NOMO-1 (cell line): ENCODE measurements around the gene PITX2.
"Not testable (repeated sequence)": the region's sequence is repeated elsewhere in the genome, so short reads cannot be mapped to it uniquely, and the experiment has no call there.

Source experiments
- DNase-seq, 2 experiments: peaks; one replicate each; lab custom pipeline; 2025; ENCODE audit not compliant: unreplicated experiment in 2 of 2; lab: John Stamatoyannopoulos, UW

Gene PITX2

DNA sequence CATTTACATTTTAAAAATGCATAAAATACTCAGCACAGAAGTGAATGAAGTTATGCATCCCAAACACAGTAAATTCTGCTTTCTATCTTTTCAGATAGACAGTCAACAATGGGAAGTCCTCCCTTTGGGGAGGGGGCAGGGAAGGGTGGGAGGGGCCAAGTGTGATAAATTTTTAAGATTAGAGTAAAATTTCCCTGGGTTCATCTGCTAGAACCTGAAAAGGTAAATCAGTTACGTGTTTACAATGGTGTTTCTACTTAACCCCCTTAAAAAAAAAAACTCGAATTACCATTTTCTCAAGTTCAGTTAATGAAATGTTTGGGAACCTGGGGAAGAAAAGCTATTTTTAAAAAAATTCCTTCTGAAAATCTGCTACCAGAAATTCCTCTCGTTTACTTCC, 9.1 kb downstream of the PITX2 start:
- DNase-seq, result no peak

DNA sequence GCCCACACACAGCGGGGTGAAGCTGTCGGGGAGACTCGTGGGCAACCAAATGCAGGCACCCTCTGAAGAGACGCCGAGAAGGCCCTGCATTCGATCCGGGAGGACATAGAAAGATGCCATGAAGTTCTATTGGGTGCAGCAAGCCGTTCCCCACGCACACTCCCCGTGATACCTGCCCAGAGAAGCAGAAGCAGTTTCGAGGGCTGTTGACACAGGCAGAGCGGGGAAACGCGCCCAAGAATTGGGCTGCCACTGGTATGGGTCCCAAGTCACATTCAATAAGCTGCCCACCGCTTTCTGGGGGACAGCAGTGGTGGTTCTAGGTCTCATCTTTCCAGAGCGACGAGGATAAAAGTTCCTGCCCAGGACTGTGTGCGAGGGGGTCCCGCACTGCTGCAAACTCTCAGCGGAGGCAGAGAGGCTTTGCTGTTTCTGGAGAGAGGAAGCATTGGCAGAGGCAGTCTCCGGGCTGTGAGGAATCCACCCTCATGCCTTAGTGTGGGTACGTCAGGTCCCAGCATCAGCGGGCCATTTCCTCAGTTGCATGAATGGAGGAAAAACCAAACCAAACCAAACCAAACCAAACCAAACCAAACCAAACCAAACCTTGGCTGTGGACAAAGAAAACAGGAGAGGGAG, 10.1 kb downstream of the PITX2 start:
- no peak for DNase-seq

- DNase-seq, result no peak
Measured at GRCh38 chr4:110611968-110612447, 10.9 kb downstream of the PITX2 start.

DNA sequence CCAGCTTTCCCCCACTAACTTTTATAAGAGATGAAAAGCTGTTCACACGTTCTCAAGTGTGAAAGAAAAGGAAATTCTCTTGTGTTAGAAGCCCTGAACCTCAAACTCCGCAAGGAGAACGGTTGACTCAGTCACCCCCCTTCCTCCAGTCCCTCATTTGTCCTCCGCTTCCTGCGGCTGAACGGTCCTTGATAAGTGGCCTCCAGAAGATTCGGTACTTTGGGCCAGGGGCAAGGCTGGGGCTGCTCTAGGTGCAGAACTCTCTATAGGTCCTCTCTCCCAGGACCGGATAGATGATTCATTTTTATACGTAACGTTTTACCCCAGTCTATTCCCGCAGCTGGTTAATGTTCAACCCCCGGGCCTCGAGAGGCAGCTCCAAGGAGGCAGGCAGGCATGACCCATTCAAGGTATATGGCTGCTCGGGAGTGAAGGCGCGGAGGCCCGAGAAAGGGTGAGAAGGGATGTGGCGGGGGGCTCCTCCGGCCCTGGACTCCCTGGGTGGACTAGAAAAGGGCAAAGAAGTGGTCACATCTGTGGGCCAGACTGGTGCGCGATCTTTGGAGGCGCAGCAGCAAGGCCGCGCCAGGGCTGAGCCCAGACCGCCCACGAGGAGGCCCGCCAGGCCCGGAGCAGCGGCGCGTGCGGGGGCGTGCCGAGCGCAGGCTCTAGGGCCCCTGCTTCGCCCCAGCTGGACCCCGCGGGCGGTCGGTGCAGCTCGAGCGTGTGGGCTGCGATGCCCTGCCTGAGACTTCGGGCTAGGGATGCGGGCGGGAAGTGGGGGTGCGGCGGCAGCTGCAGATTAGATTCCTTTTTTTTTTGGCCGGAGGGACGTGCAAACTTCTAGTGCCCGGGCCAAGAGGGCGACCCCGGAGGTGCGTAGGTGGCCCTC, 11.7 kb downstream of the PITX2 start:
- DNase-seq, result no peak

DNA sequence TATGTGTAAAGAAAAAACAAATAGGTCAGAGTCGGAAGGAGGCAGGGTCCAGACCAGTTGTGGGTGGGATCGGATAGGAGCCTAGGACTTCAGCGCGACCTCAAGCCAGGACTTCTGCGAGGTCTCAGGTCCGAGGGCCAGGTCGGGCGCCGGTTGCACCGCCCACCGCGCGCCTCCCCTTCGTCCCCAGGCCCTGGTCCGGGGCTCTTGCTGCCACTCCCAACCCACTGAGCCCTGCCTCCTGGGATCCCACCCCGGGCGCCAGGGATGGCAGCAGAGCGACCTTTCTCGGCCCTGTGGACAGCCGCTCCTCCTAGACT, 12.3 kb downstream of the PITX2 start:
- no peak for DNase-seq

DNA sequence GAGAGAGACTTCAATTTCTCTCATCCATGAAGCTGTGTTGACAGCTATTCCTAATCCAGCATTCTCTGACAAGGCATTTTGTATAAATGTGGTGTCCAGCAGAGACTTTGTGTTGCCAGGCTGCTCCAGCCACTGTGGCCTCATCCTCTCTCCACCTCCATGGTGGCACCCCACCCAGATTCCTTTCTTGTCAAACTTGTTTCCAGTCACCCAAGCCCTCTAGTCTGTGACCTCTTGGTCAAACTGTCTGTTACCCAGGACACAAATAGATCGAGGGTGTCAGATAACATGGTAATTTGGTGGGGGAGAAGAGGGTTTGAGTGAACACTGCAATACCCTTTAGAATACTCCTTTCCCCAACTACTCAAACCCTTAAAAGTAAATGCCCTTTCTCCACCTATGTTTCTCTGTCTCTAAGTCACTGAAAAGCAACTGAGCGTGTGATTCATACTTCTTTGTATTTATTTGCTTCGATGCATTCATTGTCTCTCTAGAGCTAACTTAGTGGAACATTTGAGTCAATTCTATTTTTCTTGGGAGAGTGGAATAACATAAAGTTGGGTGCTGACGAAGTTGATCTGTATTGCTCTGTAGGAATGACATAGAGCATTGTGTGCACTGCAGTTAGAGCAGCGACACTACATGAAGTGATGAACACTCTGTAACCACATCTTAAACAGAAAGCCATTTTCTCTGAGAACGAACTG, 13.7 kb downstream of the PITX2 start:
- no peak for DNase-seq

DNA sequence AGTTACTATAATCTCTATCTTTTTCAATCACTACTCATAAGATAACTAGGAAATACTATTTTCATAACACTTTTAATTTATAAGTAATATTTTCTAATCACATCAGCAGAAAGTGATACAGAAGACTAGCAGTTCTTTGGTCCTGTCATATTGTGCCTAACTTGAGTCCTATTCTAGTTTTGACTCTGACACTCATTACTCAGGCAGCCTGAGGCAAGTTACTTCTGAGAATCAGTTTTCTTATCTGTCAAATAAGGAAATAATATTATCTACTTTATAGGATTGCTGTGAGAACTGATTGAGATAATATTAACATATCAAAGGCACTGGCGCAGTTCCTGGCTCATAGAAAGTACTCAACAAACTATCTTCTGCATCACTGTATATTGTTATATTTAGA, 17.8 kb downstream of the PITX2 start:
- DNase-seq, result no peak

GRCh38 chr4:110602061-110602460, 20.8 kb downstream of the PITX2 start:
- DNase-seq, result no peak

- no peak for DNase-seq
Measured at GRCh38 chr4:110597582-110597981, 25.3 kb downstream of the PITX2 start.

GRCh38 chr4:110596431-110596830, 26.4 kb downstream of the PITX2 start:
- DNase-seq, result no peak

DNA sequence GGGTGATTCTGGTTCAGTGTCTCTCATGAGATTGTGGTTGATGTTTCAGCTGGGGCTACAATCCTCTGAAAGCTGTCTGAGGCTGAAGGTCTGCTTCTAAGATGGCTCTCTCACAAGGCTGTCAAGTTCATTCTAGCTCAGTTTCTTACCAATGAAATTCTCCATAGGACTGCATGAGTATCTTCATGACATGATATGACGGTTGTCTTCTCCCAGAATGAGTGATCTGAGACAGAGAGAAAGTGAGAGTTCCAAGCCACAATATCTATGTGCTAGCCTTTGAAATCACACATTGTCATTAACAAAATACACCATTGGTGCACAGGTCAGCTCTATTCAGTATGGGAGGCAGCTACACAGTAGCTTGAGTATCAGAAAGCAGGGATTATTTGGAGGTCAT, 27.3 kb downstream of the PITX2 start:
- no peak for DNase-seq

- DNase-seq, result peak in 1 of 2 experiments; percentile 3
Measured at GRCh38 chr4:110589297-110589696, 33.6 kb downstream of the PITX2 start.

- no peak for DNase-seq
Measured at GRCh38 chr4:110587666-110588285, 35.1 kb downstream of the PITX2 start.

GRCh38 chr4:110586131-110586850, 36.6 kb downstream of the PITX2 start:
- DNase-seq, result peak; percentile 10 to 36

DNA sequence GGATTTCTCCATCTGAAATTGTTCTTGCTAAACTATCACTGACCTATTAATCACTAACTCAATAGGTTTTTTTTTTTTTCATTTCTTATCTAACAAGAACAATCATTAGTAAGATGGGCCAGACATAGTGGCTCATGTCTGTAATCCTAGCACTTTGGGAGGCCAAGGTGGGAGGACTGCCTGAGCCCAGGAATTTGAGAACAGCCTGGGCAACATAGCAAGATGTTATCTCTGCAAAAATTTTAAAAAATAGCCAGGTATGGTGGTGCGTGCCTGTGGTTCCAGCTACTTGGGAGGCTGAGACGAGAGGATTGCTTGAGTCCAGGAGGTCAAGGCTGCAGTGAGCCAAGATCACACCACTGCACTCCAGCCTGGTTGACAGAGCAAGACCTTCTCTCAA, 46.2 kb downstream of the PITX2 start:
- not testable (repeated sequence) for DNase-seq
